HG03175 (cell line): ENCODE results near the gene ZNF326.
"Not testable (repeated sequence)": the region's sequence is repeated elsewhere in the genome, so short reads cannot be mapped to it uniquely, and the experiment has no call there.

Experiments
- ATAC-seq: cut with Tn5 transposase; IDR thresholded peaks from one replicate; pipeline ENCODE4 v1.9.1; 2021; ENCODE audit warnings: mild to moderate bottlenecking, moderate library complexity; ENCODE audit not compliant: unreplicated experiment

ZNF326 gene

GRCh38 chr1:89995598-89996449 is 914 bp downstream of the ZNF326 start:
- no peak for ATAC-seq

DNA sequence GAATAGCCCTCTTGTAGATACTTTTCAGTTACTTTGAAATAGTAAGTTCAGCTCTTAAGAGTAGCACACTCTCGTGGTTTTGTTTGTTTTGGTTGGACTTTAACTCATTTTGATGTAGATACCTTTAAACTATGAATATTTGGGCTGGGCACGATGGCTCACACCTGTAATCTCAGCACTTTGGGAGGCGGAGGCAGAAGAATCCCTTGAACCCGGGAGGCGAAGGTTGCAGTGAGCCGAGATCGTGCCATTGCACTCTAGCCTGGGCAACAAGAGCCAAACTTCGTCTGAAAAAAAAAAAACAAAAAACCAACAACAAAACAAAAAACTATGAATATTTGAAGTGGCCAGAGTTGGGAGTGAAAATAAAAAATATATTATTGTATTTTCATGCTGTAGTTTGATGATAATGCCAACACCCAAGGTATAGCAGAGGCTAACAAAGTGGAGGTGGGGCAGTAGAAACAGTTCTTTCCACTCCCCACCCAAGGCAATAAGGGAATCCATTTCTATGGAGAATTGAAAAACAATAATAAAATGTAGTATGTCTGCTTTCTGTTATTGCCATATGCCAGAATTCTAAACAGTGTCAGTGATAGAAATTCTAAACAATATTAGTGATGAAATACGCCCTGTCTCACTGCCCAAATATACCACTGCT is 1.7 kb downstream of the ZNF326 start:
- ATAC-seq: no peak

GRCh38 chr1:89997152-89997551 is 2.2 kb downstream of the ZNF326 start:
- not testable (repeated sequence) for ATAC-seq

- ATAC-seq: no peak
Measured at GRCh38 chr1:89998306-89998705, 3.4 kb downstream of the ZNF326 start.

GRCh38 chr1:89999208-89999607 is 4.3 kb downstream of the ZNF326 start:
- ATAC-seq: no peak

- no peak for ATAC-seq
Measured at GRCh38 chr1:89999628-90000027, 4.7 kb downstream of the ZNF326 start.

GRCh38 chr1:90000934-90001676 is 6.2 kb downstream of the ZNF326 start:
- no peak for ATAC-seq

GRCh38 chr1:90007979-90008404 is 13.1 kb downstream of the ZNF326 start:
- ATAC-seq: no peak

DNA sequence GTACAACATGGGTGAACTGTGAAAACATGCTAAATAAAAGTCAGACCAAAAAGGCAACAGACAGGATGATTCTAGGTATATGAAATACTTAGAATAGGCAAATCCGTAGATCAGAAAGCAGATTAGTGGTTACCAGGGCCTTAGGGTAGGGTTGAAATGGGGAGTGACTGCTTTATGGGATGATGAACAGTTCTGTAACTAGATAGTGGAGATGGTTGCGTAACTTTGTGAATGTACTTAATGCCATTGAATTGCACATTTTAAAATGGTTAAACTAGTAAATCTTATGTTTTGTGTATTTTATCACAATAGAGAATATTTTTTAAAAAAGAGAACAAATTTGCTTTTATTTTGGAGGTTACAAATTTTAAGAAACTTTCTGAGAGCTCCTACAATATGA is 17.4 kb downstream of the ZNF326 start:
- no peak for ATAC-seq

GRCh38 chr1:90023691-90024090 is 28.8 kb downstream of the ZNF326 start:
- no peak for ATAC-seq

DNA sequence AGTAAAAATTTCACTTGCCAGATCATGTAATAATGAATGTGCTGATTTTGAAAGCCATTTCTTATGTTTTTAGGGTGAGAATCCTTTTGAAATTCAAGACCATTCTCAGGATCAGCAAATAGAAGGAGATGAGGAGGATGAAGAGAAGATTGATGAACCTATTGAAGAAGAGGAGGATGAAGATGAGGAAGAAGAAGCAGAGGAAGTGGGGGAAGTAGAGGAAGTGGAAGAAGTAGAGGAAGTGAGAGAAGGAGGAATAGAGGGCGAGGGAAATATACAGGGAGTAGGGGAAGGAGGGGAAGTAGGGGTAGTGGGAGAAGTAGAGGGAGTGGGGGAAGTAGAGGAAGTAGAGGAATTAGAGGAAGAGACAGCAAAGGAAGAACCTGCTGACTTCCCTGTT is 32.4 kb downstream of the ZNF326 start:
- no peak for ATAC-seq

DNA sequence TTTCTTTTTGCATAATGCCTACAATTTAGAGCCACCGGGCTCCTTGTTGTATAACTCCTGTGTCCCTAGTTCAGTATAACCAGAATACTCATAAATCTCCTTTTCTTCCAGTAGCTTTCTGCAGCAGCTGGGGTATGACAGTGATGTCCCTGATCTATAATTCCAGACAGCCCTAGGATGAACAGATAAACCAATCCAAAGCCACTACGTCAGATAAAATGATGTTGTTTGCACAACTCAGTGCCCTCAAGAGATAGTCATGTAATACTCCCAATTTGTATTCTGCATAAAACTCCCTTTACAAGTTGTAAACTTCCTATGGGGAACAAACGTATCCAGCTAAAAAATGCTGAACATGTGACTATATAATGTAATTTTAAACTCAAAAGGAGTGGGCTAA is 44.7 kb downstream of the ZNF326 start:
- ATAC-seq: no peak

- ATAC-seq: no peak
Measured at GRCh38 chr1:90043586-90043985, 48.7 kb downstream of the ZNF326 start.

GRCh38 chr1:90044346-90044745 is 49.4 kb downstream of the ZNF326 start:
- ATAC-seq: no peak

GRCh38 chr1:90045853-90046563 is 51.1 kb downstream of the ZNF326 start:
- ATAC-seq: no peak

- ATAC-seq: no peak
Measured at GRCh38 chr1:90046635-90047034, 51.7 kb downstream of the ZNF326 start.

DNA sequence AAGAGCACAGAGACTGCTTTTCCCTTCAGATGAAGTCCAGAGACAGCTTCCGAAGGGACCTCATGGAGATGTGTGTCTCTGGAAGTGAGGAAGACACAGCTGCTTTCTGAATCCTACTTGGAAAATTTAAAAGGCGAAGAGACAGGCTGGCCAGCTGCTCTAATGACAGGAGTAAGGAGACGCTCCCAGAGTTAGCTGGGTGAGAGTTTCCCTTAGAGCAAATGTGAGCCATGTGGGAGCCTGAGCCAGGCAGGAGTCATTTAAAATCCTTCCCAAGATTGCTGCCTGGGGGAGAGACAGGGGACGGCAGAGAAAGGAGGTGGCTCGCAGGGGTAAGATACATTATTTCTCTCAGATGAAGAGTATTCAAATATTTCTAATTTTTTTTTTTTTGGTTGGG is 53.1 kb downstream of the ZNF326 start:
- ATAC-seq: no peak

DNA sequence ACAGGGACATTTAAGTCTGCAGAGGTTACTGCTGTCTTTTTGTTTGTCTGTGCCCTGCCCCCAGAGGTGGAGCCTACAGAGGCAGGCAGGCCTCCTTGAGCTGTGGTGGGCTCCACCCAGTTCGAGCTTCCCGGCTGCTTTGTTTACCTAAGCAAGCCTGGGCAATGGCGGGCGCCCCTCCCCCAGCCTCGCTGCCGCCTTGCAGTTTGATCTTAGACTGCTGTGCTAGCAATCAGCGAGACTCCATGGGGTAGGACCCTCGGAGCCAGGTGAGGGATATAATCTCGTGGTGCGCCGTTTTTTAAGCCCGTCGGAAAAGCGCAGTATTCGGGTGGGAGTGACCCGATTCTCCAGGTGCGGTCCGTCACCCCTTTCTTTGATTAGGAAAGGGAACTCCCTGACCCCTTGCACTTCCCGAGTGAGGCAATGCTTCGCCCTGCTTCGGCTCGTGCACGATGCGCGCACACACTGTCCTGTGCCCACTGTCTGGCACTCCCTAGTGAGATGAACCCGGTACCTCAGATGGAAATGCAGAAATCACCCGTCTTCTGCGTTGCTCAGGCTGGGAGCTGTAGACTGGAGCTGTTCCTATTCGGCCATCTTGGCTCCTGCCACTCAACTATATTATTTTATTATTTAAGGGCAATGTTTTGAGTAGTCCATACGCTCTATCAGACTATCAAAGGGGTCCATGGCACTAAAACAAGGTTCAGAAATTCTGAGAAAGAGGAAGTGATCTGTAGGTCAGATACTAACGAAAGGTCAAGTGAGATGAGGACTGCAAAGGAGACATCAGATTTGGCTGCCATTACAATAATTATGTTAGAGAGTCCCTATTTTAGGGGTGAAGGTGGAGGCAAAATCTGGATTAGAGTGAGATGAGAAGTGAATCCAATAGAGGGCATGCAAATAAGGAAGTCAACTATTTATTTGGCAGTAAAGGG is 68.1 kb downstream of the ZNF326 start:
- ATAC-seq: not testable (repeated sequence)

DNA sequence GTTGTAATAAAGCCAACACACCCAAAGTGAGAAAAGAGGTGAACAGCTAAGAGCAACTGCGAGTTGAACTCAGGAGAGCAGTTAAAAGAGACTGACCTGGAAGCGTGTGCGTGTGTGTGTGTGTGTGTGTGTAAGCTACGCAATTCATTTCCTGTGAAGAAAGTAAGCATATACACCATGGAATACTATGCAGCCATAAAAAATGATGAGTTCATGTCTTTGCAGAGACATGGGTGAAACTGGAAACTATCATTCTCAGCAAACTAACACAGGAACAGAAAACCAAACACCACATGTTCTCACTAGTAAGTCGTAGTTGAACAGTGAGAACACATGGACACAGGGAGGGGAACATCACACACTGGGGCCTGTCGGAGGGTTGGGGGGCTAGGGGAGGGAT is 69.2 kb downstream of the ZNF326 start:
- ATAC-seq: not testable (repeated sequence)
